GM19099 (cell line): ENCODE data around the gene SETD5.

ENCODE experiments used
- POLR2A ChIP-seq: IDR thresholded peaks from 3 replicates; pipeline ENCODE4 v1.6.1; 2011; ENCODE audit warnings: low read depth; ENCODE audit not compliant: insufficient read length; ENCODE audit errors: extremely low read depth

The SETD5 gene

GRCh38 chr3:9415485-9416138, 18.2 kb downstream of the SETD5 start:
- no peak for TF ChIP-seq POLR2A

DNA sequence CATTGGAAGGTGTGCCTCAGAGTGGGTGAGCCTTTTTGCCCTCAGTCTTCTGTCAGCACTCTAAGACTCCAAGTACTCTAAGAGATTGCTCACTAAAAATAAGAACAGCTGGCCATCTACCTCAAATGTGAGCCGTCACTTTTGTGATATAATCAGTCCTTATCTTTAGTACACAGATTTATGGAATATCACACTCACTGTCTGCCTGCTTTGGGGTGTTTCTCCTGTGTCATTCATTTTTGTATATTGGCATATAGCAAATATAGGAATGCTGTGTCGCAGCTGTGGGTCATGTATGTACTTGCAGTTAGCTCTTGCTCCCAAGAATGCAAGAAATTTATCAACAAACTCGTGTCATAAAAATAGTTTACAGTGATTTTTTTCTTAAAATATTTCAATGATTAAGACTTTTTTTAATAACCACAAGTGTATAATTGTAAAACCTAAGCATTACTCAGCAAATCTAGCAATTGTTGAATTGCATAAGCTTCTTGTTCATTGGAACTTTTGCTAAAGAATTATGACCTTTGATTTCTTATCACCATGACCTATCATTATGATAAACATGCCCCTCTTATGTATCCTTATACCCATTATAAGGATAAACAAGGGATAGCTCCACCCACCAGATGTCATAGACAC, 18.8 kb downstream of the SETD5 start:
- no peak for TF ChIP-seq POLR2A

GRCh38 chr3:9420850-9421549, 23.6 kb downstream of the SETD5 start:
- no peak for TF ChIP-seq POLR2A

DNA sequence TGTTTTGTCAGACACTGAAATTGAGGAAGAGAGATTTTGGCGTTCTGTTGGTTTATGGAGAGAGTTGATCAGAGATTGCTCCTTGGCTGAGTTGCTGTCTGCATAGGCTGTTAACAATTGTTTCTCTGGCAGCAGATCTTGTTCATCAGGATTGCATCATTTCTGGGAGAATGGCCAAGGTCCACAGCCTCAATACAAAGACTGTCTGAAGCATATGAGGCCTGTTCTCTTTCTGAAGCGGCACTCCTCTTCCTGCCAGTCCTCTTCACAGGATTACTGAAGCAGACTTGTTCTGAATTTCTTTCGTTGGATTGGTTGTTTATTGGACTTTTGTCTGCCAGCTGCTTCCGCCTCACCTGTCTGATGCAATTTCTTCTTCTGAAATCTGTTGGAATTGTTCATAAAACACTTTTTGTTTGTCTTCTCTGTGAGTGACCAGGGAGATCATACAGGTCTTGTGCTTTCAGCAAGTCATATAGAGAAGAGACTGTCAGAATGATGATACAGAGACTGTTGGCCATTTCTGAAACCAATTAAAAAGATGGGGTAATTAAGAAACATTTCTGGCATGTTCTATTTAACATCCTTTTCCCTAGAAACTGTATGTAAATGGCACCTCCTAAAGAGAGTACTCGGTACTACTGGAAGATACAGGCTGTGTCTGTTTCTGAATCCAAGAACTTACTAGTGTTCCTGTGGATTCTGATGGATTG, 25.5 kb downstream of the SETD5 start:
- no peak for TF ChIP-seq POLR2A

GRCh38 chr3:9428411-9428810, 31.0 kb downstream of the SETD5 start:
- TF ChIP-seq POLR2A, result no peak

DNA sequence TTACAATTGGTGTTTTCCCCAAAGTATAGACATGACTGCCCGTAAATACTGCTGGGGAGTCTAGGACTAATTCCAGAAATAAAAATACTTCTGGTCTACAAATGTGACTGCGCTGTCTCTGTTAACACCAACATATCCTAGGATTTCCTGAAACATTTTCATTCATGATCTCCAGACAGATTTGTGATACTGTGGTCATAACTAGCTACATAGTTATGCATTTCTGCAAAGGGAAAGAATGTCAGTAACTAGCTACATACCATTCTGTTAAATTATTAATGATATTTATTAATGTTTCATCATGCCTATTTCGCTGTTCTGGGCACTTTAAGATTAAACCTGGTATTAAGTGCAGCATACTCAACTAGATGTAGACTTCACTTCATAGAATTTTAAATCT, 33.3 kb downstream of the SETD5 start:
- no peak for TF ChIP-seq POLR2A

- no peak for TF ChIP-seq POLR2A
Observed at GRCh38 chr3:9433627-9434521, 36.5 kb downstream of the SETD5 start.

GRCh38 chr3:9435316-9435715, 37.9 kb downstream of the SETD5 start:
- TF ChIP-seq POLR2A, result no peak

GRCh38 chr3:9439331-9439730, 41.9 kb downstream of the SETD5 start:
- no peak for TF ChIP-seq POLR2A

- no peak for TF ChIP-seq POLR2A
Observed at GRCh38 chr3:9441501-9442221, 44.2 kb downstream of the SETD5 start.

DNA sequence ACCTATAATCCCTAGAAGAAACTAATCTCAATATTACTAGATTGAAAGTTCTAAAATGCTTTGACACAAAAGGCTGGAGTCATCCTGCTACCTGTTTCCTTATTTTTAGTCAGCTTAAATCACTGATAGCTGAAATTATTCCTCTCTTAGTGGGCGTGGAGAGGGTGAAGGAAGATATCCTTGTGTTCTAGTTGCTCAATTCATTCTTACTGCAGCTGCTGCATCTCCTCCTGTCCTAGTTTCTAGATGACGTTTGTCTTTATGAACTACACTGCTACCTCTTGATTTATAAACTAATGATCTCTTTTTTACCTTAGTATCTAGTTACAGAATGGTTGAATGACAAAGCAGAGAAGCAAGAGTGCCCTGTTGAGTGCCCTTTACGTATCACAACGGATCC, 50.7 kb downstream of the SETD5 start:
- no peak for TF ChIP-seq POLR2A

DNA sequence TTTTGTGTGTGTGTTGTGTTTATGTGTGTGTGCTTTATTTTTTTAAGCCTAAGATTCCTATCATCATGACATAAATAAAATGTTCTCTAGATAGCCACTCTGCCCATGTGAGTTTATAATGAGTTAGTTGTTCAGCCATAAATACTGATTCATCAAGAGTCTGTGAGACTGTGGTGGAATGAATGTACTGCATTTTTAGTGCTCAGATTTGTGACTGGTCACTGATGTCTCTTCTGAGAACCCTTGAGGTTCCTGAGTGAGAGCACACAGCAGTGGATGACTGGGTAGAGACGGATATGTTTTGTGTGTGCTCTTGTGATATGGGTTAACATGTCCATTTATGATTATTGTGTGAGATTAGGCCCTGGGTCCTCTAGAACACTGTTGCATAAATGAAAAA, 51.2 kb downstream of the SETD5 start:
- no peak for TF ChIP-seq POLR2A

DNA sequence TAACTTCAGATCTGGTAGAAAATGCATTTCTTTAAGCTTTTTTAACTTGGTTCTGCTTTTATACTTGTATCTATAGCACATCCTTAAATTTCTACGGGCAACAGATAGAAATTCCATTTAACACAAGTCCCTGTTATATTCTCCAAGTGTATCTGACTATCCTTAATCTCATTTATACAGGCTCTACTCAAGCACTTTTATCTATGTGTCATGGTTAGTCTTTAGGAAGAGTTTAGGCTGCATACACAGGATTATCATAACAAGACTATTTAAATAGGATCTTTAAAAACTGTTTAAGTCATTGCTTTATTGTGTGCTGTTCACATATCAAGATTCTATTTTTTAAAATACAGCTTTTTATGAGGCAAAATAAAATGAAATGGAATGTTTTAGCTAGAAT, 52.7 kb downstream of the SETD5 start:
- TF ChIP-seq POLR2A, result no peak

GRCh38 chr3:9450991-9451390, 53.6 kb downstream of the SETD5 start:
- TF ChIP-seq POLR2A, result no peak

- TF ChIP-seq POLR2A, result no peak
Observed at GRCh38 chr3:9452417-9452816, 55.0 kb downstream of the SETD5 start.
